Esophagus (tissue), 2 donors: ENCODE data around the gene ATAD2B. TPM values are rescaled to one million over a fixed set of nuclear protein-coding genes. Genes with fewer than 3 reads are reported as not detected.
A peak's percentile ranks its signal among the peaks of the same experiment; 100 is the strongest.

ENCODE experiments used
- H3K27ac ChIP-seq, 2 donors: one replicate each; pipeline ENCODE4 v1.5.1; 2013; ENCODE audit warnings: low read depth in 2 of 2, mild to moderate bottlenecking in 2 of 2, inconsistent platforms in 1 of 2, low read length in 1 of 2, moderate library complexity in 1 of 2
- H3K27me3 ChIP-seq, 2 donors: one replicate each; pipeline ENCODE4 v1.6.1; 2013; ENCODE audit warnings: low read length in 2 of 2, control low read depth in 1 of 2, mild to moderate bottlenecking in 1 of 2; ENCODE audit not compliant: insufficient read depth in 2 of 2, control insufficient read depth in 1 of 2
- H3K36me3 ChIP-seq, 2 donors: one replicate each; pipeline ENCODE4 v1.6.1; 2013; ENCODE audit warnings: low read length in 1 of 2; ENCODE audit not compliant: control insufficient read depth in 2 of 2, insufficient read depth in 2 of 2
- H3K4me1 ChIP-seq, 2 donors: one replicate each; pipeline ENCODE4 v1.6.1; 2013; ENCODE audit warnings: low read length in 1 of 2; ENCODE audit not compliant: control insufficient read depth in 2 of 2, insufficient read depth in 2 of 2
- H3K4me3 ChIP-seq, 2 donors: one replicate each; pipeline ENCODE4 v1.5.1; 2013; ENCODE audit warnings: low read length in 2 of 2, mild to moderate bottlenecking in 2 of 2, low read depth in 1 of 2, moderate library complexity in 1 of 2
- H3K9me3 ChIP-seq, 2 donors: one replicate each; pipeline ENCODE4 v1.6.1; 2013; ENCODE audit warnings: mild to moderate bottlenecking in 2 of 2, low read depth in 1 of 2, low read length in 1 of 2, moderate library complexity in 1 of 2; ENCODE audit not compliant: control insufficient read depth in 2 of 2, insufficient read depth in 1 of 2
- WGBS, 2 donors: extraction: QIAGEN DNeasy Blood & Tissue Kit; methylation state at CpG; one replicate each; pipeline ENCODE4 v1.1.7; 2013; 5-methylcytosine and 5-hydroxymethylcytosine counted together
- polyA plus RNA-seq, 2 donors: library from polyadenylated mRNA; stranded (reverse); fragments of 200-250 nt; gene quantifications; one replicate each; pipeline ENCODE4 v1.2.3, GENCODE V29; 2013
- donor health status: healthy with polysubstance abuse.
- donor health status: Bipolar disorder and iron deficiency.

The ATAD2B gene
- polyA plus RNA-seq, 2 donors: 4.0 to 5.8 TPM

- Histone ChIP-seq H3K27ac (no peak overlapping the region), H3K9me3 (no peaks in the 10 kb centered on the region), H3K4me1 (no peaks in the 10 kb centered on the region), H3K4me3 (no peak overlapping the region), H3K27me3 (no peaks in the 10 kb centered on the region), H3K36me3 (no peaks in the 10 kb centered on the region)
- 45 to 46% methylated on average over 2 of the region's 2 CpGs for WGBS, 2 donors
Measured at GRCh38 chr2:23806201-23806600, 120.7 kb downstream of the ATAD2B start.

DNA sequence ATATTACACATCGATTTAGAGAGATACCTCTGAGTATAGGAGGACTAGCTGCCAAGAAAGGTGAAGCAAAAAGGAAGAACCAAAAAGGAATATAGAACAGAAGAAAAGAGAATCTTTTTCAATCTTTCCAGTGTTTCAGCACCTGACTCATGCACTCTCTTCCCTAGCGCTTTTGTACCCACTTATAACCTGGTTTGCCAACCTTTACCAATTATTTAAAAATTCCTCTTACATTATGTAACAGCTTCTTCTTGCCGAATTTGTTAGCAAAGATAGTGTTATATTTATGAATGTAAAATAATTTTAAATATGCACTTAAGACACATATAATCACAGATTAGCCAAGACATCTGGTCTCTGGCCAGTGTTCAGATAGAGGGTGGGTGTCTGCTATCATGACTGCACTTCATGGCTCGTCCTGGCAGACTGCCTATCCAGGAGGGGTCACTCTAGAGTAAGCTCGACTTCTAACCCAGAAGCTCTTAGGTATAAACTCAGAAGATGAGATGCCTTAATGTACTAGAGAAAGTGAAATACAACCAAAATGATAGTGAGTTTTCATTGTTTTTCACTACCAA is 122.9 kb downstream of the ATAD2B start:
- no peaks in the 10 kb centered on the region for H3K36me3 ChIP-seq
- no peak overlapping the region for H3K4me3 ChIP-seq
- 41 to 46% methylated on average over 5 of the region's 5 CpGs for whole genome bisulfite sequencing, 2 donors
- no peaks in the 10 kb centered on the region for H3K27me3 ChIP-seq
- no peak overlapping the region for H3K27ac ChIP-seq
- H3K4me1 ChIP-seq: no peaks in the 10 kb centered on the region
- H3K9me3 ChIP-seq: no peaks in the 10 kb centered on the region

DNA sequence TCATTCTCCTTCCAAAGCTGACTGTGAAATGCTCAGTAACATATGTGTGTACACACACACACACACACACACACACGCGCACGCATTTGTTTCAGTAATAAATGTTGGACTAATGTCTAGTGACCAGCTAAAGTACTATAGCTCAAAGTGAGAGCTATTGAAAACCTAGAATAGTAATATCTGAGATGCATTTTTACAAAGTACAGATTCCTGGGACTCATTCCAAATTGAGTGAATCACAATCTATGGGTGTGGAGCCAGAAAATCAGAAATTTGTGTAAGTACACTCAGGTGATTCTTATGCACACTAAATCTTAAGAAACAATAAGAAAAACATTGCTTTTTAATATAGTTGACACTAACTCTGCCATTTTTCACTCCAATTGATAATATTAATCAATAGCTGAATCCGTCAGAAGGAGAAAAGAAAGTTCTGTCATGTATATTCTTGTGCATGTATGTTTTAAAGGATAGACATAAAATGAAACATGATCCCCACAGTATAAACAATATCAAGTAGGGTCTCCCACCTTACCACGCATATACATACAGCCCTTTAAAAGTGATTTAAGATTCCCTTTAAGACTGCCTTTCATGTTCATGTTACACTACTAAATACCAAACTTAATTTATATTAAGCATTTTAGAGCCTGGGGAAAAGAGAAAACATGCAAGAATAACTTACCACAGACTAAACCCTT is 123.5 kb downstream of the ATAD2B start:
- H3K9me3 ChIP-seq: no peaks in the 10 kb centered on the region
- no peaks in the 10 kb centered on the region for H3K4me1 ChIP-seq
- H3K36me3 ChIP-seq: no peaks in the 10 kb centered on the region
- 46 to 74% methylated on average over 5 of the region's 5 CpGs for WGBS, 2 donors
- H3K27ac ChIP-seq: no peak overlapping the region
- H3K27me3 ChIP-seq: no peaks in the 10 kb centered on the region
- H3K4me3 ChIP-seq: no peak overlapping the region

DNA sequence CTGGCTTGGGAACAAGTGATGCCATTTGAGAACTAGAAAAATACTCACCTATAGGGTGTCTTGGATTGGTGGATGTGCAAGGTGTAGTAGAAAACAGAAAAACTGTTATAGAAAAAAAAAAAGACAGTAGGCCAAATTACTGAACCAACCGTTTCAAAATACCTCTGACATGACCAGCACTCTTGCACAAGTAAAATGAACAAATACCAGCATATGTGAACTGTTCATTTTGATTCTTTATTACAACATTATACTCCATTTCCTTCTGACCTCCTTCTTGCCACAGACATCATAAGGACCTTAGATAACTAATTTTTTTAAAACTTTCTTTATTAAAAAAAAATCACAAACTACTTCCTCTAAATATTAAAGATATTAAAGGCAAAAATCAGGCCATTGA is 125.5 kb downstream of the ATAD2B start:
- Histone ChIP-seq H3K36me3 (no peaks in the 10 kb centered on the region), H3K4me3 (no peak overlapping the region), H3K4me1 (no peaks in the 10 kb centered on the region), H3K27me3 (no peaks in the 10 kb centered on the region), H3K9me3 (no peaks in the 10 kb centered on the region), H3K27ac (no peak overlapping the region)
- 69% methylated on average over 1 of the region's 1 CpG for WGBS, 2 donors

DNA sequence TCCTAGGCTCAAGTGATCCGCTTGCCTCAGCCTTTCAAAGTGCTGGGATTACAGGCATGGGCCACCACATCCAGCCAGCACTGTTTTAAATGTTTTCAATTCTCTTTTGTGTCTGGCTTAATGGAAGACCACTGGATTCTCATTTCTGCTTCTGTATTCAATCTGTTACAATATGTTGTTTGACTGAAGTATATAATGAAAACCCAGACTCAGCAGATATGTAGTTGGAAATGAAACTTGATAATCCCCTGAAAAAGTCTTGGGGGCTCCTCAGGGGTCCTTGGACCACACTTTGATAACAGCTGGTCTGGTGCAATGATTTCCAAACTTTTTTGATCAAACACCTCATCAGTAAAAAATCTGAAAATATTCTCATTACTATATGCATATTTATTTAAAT is 132.7 kb downstream of the ATAD2B start:
- H3K4me1 ChIP-seq: no peaks in the 10 kb centered on the region
- no peaks in the 10 kb centered on the region for H3K9me3 ChIP-seq
- WGBS, 2 donors: 97 to 98% methylated on average over 1 of the region's 1 CpG
- H3K36me3 ChIP-seq: no peaks in the 10 kb centered on the region
- no peak overlapping the region for H3K4me3 ChIP-seq
- H3K27me3 ChIP-seq: no peaks in the 10 kb centered on the region
- H3K27ac ChIP-seq: peak overlapping the region in 1 of 2 donors; percentile 4

DNA sequence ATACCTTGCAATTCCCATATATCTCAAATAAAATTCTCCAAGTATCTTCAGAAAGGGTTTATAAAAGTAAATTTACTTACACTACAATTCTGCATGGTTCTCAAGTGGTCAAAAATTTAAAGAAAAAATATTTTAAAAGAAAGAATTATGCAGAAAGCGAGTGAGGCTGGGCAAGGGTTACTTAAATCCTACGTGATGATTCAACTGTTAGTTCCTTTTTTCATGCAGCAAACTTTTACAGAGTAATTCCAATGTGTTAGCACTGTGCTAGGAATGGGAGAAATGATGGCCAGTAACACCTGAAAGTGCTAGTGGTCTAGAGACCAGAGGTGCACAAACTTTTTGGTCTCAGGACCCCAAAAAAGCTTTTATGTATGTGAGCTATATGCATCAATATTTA is 133.4 kb downstream of the ATAD2B start:
- WGBS, 2 donors: 84 to 88% methylated on average over 2 of the region's 2 CpGs
- Histone ChIP-seq H3K36me3 (no peaks in the 10 kb centered on the region), H3K27ac (no peak overlapping the region), H3K27me3 (no peaks in the 10 kb centered on the region), H3K4me3 (no peak overlapping the region), H3K4me1 (no peaks in the 10 kb centered on the region), H3K9me3 (no peaks in the 10 kb centered on the region)

- Histone ChIP-seq H3K4me1 (no peaks in the 10 kb centered on the region), H3K9me3 (no peaks in the 10 kb centered on the region), H3K27ac (no peak overlapping the region), H3K4me3 (no peak overlapping the region), H3K36me3 (peaks cover 0 to 2% of the 10 kb centered on the region in 2 donors), H3K27me3 (no peaks in the 10 kb centered on the region)
Measured at GRCh38 chr2:23791030-23791429, 135.9 kb downstream of the ATAD2B start.

GRCh38 chr2:23789012-23789411 is 137.9 kb downstream of the ATAD2B start:
- Histone ChIP-seq H3K27ac (no peak overlapping the region), H3K4me3 (no peak overlapping the region), H3K27me3 (no peaks in the 10 kb centered on the region), H3K9me3 (no peaks in the 10 kb centered on the region), H3K4me1 (no peaks in the 10 kb centered on the region), H3K36me3 (peaks cover 0 to 4% of the 10 kb centered on the region in 2 donors)
- 95 to 97% methylated on average over 1 of the region's 1 CpG for WGBS, 2 donors

- H3K36me3 ChIP-seq: peaks cover 0 to 4% of the 10 kb centered on the region in 2 donors
- WGBS, 2 donors: 59 to 68% methylated on average over 1 of the region's 1 CpG
- H3K4me1 ChIP-seq: no peaks in the 10 kb centered on the region
- H3K27ac ChIP-seq: no peak overlapping the region
- no peaks in the 10 kb centered on the region for H3K27me3 ChIP-seq
- H3K4me3 ChIP-seq: no peak overlapping the region
- H3K9me3 ChIP-seq: no peaks in the 10 kb centered on the region
Measured at GRCh38 chr2:23788100-23788499, 138.8 kb downstream of the ATAD2B start.

GRCh38 chr2:23784971-23785370 is 142.0 kb downstream of the ATAD2B start:
- H3K27ac ChIP-seq: no peak overlapping the region
- H3K36me3 ChIP-seq: peaks cover 3 to 4% of the 10 kb centered on the region in 2 donors

More at GRCh38 chr2:23784971-23785370, 142.0 kb downstream of the ATAD2B start:
- H3K4me1 ChIP-seq: no peaks in the 10 kb centered on the region
- H3K9me3 ChIP-seq: no peaks in the 10 kb centered on the region
- H3K27me3 ChIP-seq: no peaks in the 10 kb centered on the region
- H3K4me3 ChIP-seq: no peak overlapping the region
